HL-60 (cell line): Measurements from ENCODE around the gene NRN1L.

Experiments used
- DNase-seq, 2 experiments: peaks; one replicate each; pipeline ENCODE4 v3.0.0-alpha.2; 2010 to 2020; ENCODE audit warnings: low read depth in 1 of 2, low spot score in 1 of 2
- H3K27ac ChIP-seq: fragments of 250-450 bp; sonication (Bioruptor Pico); replicated peaks from 2 replicates; pipeline ENCODE4 v1.5.1; 2020; ENCODE audit warnings: mild to moderate bottlenecking, moderate library complexity
- H3K27me3 ChIP-seq: fragments of 250-450 bp; sonication (Bioruptor Pico); 2 replicates; pipeline ENCODE4 v1.5.1; 2021; ENCODE audit warnings: mild to moderate bottlenecking, moderate library complexity; ENCODE audit not compliant: insufficient read depth, poor library complexity, severe bottlenecking
- H3K4me3 ChIP-seq: replicated peaks from 2 replicates; pipeline ENCODE4 v1.5.1; 2011; ENCODE audit warnings: mild to moderate bottlenecking, control low read depth, low read length; ENCODE audit not compliant: insufficient read depth
- GABPA ChIP-seq: IDR thresholded peaks from 2 replicates; pipeline ENCODE4 v1.6.1; 2012; ENCODE audit warnings: low read depth
- POLR2AphosphoS5 ChIP-seq: IDR thresholded peaks from 2 replicates; pipeline ENCODE4 v1.6.1; 2012; ENCODE audit warnings: low read depth
- SPI1 ChIP-seq: IDR thresholded peaks from 2 replicates; pipeline ENCODE4 v1.6.1; 2012; ENCODE audit warnings: low read depth, mild to moderate bottlenecking, borderline replicate concordance
- TF ChIP-seq, protein P1 (sequence below): IDR thresholded peaks from one replicate; pipeline ENCODE4 v1.5.1; 2011; ENCODE audit warnings: low read length, control low read depth, inconsistent platforms; ENCODE audit not compliant: insufficient read depth
- TF ChIP-seq, protein P2 (sequence below): IDR thresholded peaks from 2 replicates; pipeline ENCODE4 v1.6.1; 2012; ENCODE audit warnings: low read depth; ENCODE audit not compliant: insufficient replicate concordance

The NRN1L gene

DNA sequence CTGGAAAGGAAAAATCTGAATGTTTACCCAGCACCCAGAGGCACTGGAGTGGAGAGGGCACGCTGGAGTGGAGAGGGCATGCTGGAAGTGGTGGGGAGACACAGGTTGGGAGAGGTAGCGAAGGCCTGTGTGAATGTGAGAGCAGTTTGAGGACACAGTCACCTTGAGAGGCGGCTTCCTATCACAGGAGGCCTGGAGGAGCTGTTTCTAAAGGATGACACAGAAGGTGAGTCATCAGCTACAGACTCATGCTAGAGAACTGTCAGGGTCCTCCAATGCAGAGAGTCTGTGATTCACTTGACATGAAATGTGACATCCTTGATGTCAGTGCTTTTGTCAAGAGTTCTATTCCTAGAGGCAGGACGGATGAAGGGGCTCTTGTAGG, 33.2 kb downstream of the NRN1L start:
- Histone ChIP-seq H3K27me3 (no peaks in the 10 kb centered on the region), H3K27ac (no peak overlapping the region), H3K4me3 (no peak overlapping the region)
- TF ChIP-seq SPI1 (no peak), POLR2AphosphoS5 (no peak), GABPA (no peak)
- TF ChIP-seq, protein P1, sequence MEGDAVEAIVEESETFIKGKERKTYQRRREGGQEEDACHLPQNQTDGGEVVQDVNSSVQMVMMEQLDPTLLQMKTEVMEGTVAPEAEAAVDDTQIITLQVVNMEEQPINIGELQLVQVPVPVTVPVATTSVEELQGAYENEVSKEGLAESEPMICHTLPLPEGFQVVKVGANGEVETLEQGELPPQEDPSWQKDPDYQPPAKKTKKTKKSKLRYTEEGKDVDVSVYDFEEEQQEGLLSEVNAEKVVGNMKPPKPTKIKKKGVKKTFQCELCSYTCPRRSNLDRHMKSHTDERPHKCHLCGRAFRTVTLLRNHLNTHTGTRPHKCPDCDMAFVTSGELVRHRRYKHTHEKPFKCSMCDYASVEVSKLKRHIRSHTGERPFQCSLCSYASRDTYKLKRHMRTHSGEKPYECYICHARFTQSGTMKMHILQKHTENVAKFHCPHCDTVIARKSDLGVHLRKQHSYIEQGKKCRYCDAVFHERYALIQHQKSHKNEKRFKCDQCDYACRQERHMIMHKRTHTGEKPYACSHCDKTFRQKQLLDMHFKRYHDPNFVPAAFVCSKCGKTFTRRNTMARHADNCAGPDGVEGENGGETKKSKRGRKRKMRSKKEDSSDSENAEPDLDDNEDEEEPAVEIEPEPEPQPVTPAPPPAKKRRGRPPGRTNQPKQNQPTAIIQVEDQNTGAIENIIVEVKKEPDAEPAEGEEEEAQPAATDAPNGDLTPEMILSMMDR = no peak
- TF ChIP-seq, protein P2, sequence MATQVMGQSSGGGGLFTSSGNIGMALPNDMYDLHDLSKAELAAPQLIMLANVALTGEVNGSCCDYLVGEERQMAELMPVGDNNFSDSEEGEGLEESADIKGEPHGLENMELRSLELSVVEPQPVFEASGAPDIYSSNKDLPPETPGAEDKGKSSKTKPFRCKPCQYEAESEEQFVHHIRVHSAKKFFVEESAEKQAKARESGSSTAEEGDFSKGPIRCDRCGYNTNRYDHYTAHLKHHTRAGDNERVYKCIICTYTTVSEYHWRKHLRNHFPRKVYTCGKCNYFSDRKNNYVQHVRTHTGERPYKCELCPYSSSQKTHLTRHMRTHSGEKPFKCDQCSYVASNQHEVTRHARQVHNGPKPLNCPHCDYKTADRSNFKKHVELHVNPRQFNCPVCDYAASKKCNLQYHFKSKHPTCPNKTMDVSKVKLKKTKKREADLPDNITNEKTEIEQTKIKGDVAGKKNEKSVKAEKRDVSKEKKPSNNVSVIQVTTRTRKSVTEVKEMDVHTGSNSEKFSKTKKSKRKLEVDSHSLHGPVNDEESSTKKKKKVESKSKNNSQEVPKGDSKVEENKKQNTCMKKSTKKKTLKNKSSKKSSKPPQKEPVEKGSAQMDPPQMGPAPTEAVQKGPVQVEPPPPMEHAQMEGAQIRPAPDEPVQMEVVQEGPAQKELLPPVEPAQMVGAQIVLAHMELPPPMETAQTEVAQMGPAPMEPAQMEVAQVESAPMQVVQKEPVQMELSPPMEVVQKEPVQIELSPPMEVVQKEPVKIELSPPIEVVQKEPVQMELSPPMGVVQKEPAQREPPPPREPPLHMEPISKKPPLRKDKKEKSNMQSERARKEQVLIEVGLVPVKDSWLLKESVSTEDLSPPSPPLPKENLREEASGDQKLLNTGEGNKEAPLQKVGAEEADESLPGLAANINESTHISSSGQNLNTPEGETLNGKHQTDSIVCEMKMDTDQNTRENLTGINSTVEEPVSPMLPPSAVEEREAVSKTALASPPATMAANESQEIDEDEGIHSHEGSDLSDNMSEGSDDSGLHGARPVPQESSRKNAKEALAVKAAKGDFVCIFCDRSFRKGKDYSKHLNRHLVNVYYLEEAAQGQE = no peak
- DNase-seq = no peak

DNA sequence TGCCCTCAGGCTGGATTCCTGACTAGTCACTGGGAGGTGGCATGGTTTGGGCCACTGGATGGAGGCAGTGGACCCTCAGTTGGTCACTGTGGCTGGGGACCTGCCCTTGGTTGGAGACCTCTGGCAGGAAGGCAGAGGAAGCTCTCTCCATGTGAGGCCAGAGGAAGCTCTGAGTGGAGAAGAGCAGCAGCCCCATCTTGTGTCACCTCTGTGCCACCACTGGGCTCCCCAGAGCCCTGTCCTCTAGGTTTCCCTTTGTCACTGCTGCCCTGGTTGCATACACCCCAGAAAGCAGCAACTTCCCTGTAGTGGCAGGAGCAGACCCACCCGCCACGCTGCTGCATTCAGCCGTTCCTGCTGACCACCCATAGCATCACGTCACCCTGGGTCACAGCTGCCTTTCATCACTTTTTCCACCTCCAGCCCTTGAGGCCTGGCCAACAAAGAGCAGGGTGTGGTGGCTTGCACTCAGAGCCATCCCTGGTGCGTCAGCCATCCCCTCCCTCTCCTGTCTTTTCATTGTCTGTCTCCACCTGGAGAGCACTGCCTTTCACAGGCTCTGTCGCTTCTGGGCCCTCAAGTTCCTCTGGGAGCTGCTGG, 35.0 kb downstream of the NRN1L start:
- TF ChIP-seq POLR2AphosphoS5 (no peak), SPI1 (no peak), GABPA (no peak)
- TF ChIP-seq, protein P2 = no peak
- TF ChIP-seq, protein P1 = no peak
- peak in 1 of 2 experiments; percentile 32 for DNase-seq
- no peak overlapping the region for H3K27ac ChIP-seq

DNA sequence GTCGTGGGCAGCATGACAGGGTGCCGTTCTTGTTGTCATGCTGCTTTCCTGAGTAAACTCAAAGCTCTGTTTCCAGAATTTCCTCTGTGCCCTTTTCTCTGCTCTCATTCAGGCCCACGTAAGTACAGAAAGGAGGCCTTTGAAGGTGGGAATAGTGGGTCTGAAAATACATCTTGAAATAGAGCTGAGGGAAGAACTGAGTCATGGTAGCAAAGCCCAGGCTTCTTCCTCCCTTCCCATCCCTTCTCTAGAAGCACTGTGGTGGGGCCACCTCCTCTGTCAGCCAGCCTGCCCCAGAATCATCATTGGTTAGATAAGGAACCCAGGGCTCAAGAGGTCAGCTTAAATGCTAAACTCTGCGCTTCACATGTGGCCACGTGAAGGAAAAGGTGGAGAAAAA, 37.5 kb downstream of the NRN1L start:
- no peak overlapping the region for H3K27ac ChIP-seq
- TF ChIP-seq SPI1 = no peak
- no peaks in the 10 kb centered on the region for H3K27me3 ChIP-seq
- DNase-seq = no peak
- H3K4me3 ChIP-seq = no peak overlapping the region

More for the DNA sequence above, 35.0 kb downstream of the NRN1L start:
- no peaks in the 10 kb centered on the region for H3K27me3 ChIP-seq
- no peak overlapping the region for H3K4me3 ChIP-seq

DNA sequence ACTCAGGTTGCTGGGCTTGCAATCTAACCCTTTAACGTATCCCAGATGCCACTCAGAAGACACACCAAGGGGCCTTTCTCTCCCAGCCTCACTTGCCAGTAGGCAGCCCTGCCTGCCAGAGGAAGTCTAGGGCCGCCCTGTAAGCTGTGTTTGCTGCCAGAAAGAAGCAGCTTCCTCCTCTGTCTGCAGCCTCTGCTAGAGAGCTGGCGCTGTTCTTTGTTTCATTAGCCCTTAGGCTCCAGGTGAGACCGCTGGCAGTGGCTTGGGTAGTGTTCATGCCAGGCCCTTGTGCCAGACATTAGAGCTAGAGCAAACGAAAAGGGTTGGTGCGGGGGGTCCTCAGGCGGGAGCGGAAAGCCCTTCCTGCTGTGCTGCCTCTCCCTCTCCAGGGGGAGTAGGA, 38.1 kb downstream of the NRN1L start:
- Histone ChIP-seq H3K27me3 (no peaks in the 10 kb centered on the region), H3K27ac (no peak overlapping the region), H3K4me3 (no peak overlapping the region)
- TF ChIP-seq SPI1 (peak; percentile 32; the same call in 1 of the 2 replicates), GABPA (no peak), POLR2AphosphoS5 (no peak)
- TF ChIP-seq, protein P2 = no peak
- TF ChIP-seq, protein P1 = no peak
- DNase-seq = peak in 1 of 2 experiments; percentile 70
